GM19023 (cell line): ENCODE measurements around the gene FOXS1.

ENCODE experiments used
- ATAC-seq: cut with Tn5 transposase; IDR thresholded peaks from one replicate; pipeline ENCODE4 v1.9.1; 2021; ENCODE audit warnings: mild to moderate bottlenecking, moderate library complexity; ENCODE audit not compliant: unreplicated experiment

Gene FOXS1

DNA sequence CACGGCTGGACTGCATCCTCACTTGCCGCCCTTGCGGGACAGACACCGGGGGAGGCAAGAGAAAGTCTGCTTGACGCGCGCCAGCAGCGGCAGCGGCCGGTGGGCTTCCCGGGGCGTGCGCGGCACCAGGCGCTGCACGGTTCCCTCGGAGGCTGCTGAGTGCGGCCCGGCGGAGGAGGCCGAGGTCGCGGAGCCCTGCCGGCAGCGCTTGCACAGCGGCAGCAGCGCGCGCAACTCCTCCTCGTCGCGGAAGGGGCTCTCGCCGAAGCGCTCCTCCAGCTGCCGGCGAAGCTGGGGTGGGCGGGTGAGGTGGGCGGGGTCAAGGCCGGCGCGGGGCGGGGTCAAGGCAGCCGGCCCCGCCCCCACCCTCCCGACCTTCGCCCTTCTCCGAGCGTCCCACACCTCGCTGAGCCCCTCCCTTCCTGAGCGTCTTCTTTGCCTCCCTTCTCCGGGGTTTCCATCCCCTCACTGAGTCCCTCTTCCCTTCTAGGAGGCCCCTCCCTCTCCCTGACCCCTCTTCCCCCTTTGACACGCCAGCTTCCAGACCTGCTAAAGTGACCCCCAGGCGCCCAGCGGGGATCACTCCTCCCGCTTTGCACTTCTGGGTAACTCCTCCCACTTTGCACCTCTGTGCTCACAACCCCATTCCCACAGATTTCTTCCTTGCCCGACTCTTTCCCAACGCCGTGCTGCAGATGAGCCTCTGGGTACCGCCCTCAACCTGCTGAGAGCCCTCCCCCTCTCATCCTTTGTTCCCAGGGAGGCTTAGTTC is 16.2 kb upstream of the FOXS1 start:
- ATAC-seq, result no peak

GRCh38 chr20:31861135-31861384 is 15.7 kb upstream of the FOXS1 start:
- ATAC-seq, result no peak

- no peak for ATAC-seq
These were observed 15.2 kb upstream of the FOXS1 start for GRCh38 chr20:31860390-31861134.

- no peak for ATAC-seq
These were observed 14.6 kb upstream of the FOXS1 start for GRCh38 chr20:31859998-31860380.

DNA sequence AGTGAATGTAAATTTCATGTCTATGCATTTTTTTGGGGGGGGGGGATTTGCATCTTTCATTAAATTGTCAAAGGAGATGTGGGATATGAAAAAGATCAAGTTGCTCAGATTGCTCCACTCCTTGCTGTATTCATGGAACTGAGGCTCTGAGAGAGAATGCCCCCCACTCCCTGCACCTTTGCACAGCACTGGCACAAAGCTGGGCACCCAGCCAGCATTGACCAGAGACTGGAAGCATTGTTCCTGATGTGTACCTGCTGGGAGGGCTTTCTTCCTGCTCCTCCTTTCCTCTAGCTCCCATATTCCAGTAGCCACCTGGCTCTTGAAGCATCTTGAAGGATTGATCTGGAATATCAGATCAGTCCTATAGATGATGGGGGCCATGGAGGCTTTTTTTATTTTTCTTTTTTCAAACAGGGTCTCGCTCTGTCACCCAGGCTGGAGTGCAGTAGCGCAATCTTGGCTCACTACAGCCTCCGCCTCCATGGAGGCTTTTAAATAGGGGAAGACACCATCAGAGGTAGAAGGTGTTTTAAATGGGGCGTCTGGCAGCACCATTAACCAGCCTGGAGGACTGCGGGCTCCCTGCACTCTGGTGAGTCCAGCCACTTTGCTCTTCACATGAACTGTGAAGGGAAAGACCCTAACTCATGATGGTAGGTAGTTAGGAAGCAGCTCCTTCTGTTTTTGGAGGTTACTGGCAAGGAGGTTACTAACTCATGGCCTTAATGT is 14.0 kb upstream of the FOXS1 start:
- ATAC-seq, result no peak

GRCh38 chr20:31858760-31859083 is 13.3 kb upstream of the FOXS1 start:
- no peak for ATAC-seq

- no peak for ATAC-seq
These were observed 12.7 kb upstream of the FOXS1 start for GRCh38 chr20:31857861-31858759.

- ATAC-seq, result no peak
These were observed 11.1 kb upstream of the FOXS1 start for GRCh38 chr20:31856516-31856915.

DNA sequence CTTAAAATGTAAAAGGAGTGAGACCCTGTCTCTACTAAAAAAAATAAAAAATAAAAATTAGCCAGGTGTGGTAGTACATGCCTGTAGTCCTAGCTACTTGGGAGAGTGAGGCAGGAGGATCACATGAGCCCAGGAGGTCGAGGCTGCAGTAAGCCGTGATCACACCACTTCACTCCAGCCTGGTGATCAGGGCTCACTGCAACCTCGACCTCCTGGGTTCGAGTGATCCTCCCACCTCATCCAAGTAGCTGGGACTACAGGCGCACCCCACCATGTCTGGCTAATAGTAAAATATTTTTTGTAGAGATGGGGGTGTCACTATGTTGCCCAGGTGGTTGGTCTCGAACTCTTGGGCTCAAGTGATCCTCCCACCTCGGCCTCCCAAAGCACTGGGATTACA is 8.1 kb upstream of the FOXS1 start:
- ATAC-seq, result no peak

- no peak for ATAC-seq
These were observed 6.0 kb upstream of the FOXS1 start for GRCh38 chr20:31851240-31851955.

- ATAC-seq, result no peak
These were observed 4.0 kb upstream of the FOXS1 start for GRCh38 chr20:31849306-31849930.

GRCh38 chr20:31848088-31848999 is 2.9 kb upstream of the FOXS1 start:
- ATAC-seq, result no peak

- ATAC-seq, result no peak
These were observed 1.4 kb upstream of the FOXS1 start for GRCh38 chr20:31846793-31847138.

DNA sequence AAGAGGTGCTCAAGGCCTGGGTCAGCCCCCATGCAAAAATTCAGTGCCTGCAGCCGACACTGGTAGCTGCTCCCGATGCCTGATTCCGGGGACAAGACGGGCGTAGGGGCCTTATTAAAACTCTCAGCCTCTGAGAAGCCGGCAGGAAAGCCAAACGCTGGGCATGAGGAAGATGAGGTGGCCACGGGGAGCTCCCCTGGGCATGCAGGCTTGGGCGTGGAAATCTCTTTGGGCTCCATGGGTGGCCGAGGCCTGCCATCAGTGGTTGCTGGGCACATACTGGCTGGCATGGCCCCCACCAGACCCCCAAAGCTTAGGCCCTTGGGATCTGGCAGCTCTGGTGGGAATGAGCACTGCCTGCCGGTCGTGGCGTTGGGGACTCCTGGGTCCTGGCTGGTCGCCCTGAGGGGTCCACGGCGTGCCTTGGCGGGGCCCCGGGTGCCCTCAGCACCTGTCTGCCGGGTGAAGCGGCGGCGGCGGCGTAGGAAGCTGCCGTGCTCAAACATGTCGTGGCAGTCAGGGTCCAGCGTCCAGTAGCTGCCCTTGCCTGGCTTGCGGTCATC is 586 bp downstream of the FOXS1 start:
- no peak for ATAC-seq

GRCh38 chr20:31843881-31844280 is 1.5 kb downstream of the FOXS1 start:
- no peak for ATAC-seq

- ATAC-seq, result no peak
These were observed 2.1 kb downstream of the FOXS1 start for GRCh38 chr20:31843288-31843687.

GRCh38 chr20:31842471-31843157 is 2.8 kb downstream of the FOXS1 start:
- ATAC-seq, result no peak

DNA sequence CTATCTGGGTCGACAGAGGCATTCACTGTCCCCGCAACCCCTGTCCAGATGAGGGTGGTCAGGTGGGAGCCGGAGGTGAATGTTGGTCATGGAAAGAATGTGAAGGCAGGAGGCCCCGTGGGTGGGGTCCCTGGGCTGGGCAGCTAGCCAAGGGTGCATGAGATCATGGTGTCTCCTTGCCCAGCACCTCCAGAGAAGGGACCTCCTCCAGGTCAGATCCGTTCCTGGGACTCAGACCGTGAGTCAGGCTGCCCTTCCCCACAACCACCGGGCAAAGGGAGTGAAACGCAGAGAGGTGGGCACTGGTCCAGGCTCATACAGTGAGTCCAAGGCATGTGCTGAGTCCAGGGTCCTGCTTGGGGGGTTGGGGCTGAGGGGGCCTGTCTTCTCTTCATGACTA is 3.5 kb downstream of the FOXS1 start:
- no peak for ATAC-seq
